Sigmoid colon (tissue), 4 donors: ENCODE measurements around the gene EXOC5.

ENCODE experiments used
- POLR2A ChIP-seq, 2 donors: fragments of 450-650 bp; IDR thresholded peaks; one replicate each; pipeline ENCODE4 v1.6.1; 2016; ENCODE audit warnings: antibody characterized with exemption in 2 of 2, mild to moderate bottlenecking in 2 of 2, moderate library complexity in 2 of 2
- POLR2AphosphoS5 ChIP-seq, 4 donors: sonication (generic); formaldehyde crosslinking; IDR thresholded peaks; one replicate each; pipeline ENCODE4 v1.6.1; 2017; ENCODE audit warnings: antibody characterized with exemption in 4 of 4

DNA sequence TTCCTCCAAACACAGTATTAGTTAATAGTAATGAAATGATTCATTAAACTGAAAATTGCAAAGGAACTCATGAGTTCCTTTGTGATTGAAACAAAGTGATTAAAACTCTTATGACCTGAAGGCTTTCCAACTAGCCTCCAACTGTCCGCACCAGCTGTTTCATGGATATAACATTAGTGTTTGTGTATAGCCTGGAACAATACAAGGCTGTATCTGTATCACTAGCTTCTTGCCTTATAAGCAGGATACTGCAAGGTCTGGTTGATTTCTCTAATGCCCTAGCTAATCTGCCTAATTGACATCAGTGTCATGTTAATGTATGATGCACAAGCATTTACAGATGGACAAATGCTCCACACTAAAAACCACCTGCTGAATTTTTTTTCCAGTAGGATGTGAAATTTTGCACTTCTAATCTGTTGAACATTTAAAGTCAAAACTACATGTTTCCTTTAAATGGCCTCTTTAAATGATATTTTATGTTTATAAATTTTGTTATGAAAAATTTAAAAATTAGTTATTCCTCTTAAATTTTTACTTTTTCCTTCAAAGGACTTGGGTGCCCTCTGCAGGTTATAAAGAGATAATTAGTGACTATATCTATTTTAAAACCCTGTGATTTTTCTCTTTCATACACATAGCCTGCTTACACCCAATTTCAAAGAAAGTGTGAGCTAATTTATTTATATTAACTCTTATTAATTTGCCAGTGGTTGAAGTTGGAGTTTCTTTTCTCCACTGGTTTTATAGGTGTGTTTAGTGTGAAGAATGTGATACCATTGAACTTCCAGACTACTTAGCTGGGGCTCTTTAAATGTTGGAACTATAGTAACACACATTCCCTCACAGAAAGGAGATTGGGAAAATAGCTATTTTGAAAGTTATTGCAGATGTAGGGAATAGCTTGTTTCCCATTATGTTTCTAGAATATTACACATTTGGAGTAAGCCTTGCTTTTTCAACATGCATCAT, 25.4 kb upstream of the EXOC5 start:
- TF ChIP-seq POLR2A (IDR thresholded peaks at IDR 0.05) (no peak), POLR2AphosphoS5 (IDR thresholded peaks at IDR 0.05) (no peak)
